ENCODE measurements around the gene MLXIPL.

DNA sequence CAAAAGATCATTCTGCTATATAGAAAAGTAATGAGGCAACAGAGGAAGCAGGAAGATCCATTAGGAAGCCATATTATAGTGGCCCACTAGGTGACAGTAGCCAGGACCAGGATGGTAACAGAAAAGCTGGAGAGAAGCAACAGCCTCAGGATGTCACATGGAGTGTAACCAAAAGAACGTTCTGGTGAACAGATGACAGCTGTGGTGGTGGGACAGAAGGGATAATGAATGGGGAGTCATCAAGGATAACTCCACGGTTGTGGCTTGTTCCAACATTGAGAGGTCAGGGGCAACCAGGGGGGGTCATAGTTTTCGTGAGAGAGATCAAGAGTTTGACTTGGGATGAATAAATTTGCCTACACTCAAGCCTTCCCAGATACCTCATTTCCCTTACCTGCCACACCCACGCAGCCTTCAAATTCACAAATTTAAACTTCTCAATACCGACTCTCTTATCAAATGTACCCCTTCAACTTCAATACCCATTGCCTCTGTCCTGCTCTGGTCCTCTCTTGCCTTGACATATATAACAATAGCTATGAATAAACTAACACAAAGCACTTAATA, 55.2 kb downstream of the MLXIPL start:
- TF ChIP-seq POLR2A (IDR thresholded peaks at IDR 0.05; ENCODE audit: extremely low read depth, insufficient read length) = no peak
- TF ChIP-seq, protein P1, sequence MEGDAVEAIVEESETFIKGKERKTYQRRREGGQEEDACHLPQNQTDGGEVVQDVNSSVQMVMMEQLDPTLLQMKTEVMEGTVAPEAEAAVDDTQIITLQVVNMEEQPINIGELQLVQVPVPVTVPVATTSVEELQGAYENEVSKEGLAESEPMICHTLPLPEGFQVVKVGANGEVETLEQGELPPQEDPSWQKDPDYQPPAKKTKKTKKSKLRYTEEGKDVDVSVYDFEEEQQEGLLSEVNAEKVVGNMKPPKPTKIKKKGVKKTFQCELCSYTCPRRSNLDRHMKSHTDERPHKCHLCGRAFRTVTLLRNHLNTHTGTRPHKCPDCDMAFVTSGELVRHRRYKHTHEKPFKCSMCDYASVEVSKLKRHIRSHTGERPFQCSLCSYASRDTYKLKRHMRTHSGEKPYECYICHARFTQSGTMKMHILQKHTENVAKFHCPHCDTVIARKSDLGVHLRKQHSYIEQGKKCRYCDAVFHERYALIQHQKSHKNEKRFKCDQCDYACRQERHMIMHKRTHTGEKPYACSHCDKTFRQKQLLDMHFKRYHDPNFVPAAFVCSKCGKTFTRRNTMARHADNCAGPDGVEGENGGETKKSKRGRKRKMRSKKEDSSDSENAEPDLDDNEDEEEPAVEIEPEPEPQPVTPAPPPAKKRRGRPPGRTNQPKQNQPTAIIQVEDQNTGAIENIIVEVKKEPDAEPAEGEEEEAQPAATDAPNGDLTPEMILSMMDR (IDR thresholded peaks at IDR 0.05; ENCODE audit: low read depth, low read length) = peak; percentile 4

Data from NB4 (cell line).